ENCODE results near the gene B4GALT2.

Gene B4GALT2

DNA sequence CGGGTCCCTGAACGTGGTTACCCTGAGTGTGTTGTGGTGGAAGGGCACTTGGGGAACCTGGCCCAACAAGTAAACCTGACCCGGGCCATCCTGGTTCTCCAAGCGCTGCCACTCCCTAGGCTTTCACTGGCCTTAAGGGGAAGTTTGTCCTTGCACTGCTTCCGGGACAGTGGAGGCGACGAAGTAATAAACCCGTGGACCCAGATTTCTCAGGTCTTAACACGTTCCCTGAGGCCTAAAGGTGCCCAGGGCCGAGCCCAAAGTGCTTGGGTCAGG lies 12.1 kb downstream of the B4GALT2 start:
- Mint-ChIP-seq H3K27ac (peak overlapping the region; percentile 83), H3K4me1 (ENCODE audit: low read depth) (peaks cover 29% of the 10 kb centered on the region), H3K9me3 (no peaks in the 10 kb centered on the region), H3K27me3 (peaks cover 9% of the 10 kb centered on the region), H3K36me3 (ENCODE audit: low read depth) (peaks cover 8% of the 10 kb centered on the region), H3K4me3 (peak overlapping the region; percentile 92)
- intact Hi-C loops (cut with micrococcal nuclease), result loop anchor here (2.0 kb wide), 2 partner anchors 16 to 44 kb away; partner anchors contain the start of genes ATP6V0B and IPO13

DNA sequence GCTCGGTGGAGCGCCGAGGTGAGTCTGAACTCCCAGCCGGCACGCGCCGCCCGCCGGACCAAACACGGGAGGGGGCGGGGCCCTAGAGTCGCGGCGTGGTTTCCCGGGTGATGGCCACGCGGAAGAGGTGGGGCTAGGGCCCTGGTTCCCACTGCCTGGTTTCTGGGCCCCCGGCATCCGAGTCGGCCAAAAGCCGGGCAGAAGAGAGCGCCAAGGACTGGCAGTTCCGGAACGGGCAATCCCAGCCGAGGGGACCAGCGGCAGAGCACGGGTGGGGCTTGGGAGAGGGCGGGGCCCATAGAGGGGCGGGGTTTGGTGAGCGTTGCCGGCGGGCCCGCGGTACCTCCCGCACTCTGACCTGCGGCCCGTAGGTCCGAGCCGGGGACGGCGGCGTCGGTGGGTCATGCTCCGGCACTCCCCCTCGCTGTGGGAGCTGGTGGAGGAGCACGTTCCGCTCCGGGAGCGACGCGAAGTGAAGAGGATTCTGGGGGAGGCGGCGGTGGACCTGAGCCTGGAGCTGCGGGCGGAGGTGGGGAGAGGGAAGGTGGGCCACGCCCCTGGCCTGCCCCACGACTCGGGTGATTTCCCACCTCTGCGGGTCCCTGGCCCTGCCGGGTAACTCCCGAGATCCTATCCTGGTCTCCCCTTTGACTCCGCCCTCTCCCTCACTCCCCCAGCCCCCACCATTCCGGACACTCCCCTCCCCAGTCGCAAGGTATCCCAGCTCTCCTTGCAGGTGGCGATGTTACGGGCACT lies 12.6 kb downstream of the B4GALT2 start, which contains the start of gene CCDC24:
TSS of gene CCDC24 (plus strand) at position 124 of the 756 bp plus-strand sequence. CDS start at position 404, 280 bp downstream.
- peaks cover 8% of the 10 kb centered on the region for H3K36me3 Mint-ChIP-seq (ENCODE audit: low read depth)
- H3K27me3 Mint-ChIP-seq, result peaks cover 9% of the 10 kb centered on the region
- H3K27ac Mint-ChIP-seq, result peak within 1 kb of the TSS; percentile 83
- H3K9me3 Mint-ChIP-seq, result no peaks in the 10 kb centered on the region
- intact Hi-C loops (cut with micrococcal nuclease), result loop anchor here (2.0 kb wide), 2 partner anchors 17 to 45 kb away; partner anchors contain the start of genes ATP6V0B and IPO13
- peaks cover 29% of the 10 kb centered on the region for H3K4me1 Mint-ChIP-seq (ENCODE audit: low read depth)
- H3K4me3 Mint-ChIP-seq, result peak within 1 kb of the TSS; percentile 92

DNA sequence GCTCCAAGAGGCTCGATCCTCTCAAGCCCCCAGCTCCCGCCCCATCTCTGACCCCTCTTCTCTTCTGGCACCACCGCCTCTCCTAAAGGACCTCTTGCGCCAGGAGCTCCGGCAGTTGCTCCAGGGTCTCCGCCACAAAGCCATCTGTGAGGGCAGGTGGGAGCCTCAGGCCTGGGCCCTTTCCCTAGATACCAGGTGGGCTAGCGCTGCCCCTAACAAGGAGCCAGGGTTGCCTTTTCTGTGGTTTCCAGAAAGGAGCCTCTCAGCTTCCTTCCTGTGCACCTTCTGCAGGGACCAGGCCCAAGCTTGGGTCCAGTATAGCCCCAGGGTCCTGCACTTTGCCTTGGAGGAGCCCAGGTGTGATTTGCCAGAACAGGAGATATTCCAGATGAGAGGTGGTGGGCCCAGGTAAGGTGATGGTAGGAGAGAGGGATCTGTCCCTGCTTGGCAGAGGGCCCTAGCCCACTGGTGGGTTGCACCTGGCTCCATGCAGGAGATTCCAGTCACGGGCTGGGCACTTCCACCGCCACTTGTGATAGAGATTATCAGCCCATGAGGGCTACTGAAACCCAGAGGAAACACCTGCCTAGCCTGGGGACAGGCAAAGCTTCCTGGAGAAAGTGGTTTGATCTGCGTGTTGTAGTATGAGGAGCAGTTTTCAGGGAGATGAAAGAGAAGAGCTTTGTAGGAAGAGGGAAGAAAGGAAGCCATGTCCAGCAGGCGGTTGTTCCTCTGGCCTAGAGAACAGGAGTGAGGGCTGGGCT lies 13.4 kb downstream of the B4GALT2 start:
- H3K27ac Mint-ChIP-seq, result peak overlapping the region; percentile 83
- intact Hi-C loops (cut with micrococcal nuclease), result no loop called here

DNA sequence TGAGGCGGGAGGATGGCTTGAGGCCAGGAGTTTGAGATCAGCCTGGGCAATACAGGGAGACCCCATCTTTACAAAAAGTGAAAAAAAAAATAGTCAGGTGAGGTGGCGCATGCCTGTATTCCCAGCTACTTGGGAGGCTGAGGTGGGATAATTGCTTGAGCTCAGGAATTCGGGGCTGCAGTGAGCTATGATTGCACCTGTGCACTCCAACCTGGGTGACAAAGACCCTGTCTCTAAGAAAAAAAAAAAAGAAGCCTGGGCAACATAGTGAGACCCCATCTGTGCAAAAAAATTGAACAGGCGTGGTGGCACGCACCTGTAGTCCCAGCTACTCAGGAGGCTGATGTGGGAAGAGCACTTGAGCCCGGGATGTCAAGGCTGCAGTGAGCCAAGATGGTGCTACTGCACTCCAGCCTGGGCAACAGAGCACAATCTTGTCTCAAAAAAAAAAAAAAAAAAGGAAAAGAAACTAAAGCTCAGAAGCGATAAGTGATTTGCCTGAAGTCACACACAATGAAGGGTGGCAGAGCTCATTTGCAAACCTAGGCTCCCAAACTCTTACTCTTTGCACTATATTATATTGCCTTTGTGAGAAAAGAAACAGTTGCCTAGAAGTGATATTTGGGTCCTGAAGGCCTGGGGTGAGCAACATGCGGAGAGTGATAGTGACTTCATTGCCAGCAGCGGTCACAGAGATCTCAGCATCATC lies 14.3 kb downstream of the B4GALT2 start:
- H3K4me3 Mint-ChIP-seq, result no peak overlapping the region
- no peaks in the 10 kb centered on the region for H3K9me3 Mint-ChIP-seq
- H3K27ac Mint-ChIP-seq, result no peak overlapping the region
- intact Hi-C loops (cut with micrococcal nuclease), result no loop called here
- peaks cover 24% of the 10 kb centered on the region for H3K4me1 Mint-ChIP-seq (ENCODE audit: low read depth)
- H3K27me3 Mint-ChIP-seq, result peaks cover 10% of the 10 kb centered on the region
- peaks cover 8% of the 10 kb centered on the region for H3K36me3 Mint-ChIP-seq (ENCODE audit: low read depth)

More for the DNA sequence above, 13.4 kb downstream of the B4GALT2 start:
- H3K36me3 Mint-ChIP-seq (ENCODE audit: low read depth), result peaks cover 8% of the 10 kb centered on the region
- H3K4me3 Mint-ChIP-seq, result peak overlapping the region; percentile 92
- peaks cover 29% of the 10 kb centered on the region for H3K4me1 Mint-ChIP-seq (ENCODE audit: low read depth)
- peaks cover 9% of the 10 kb centered on the region for H3K27me3 Mint-ChIP-seq
- H3K9me3 Mint-ChIP-seq, result no peaks in the 10 kb centered on the region

DNA sequence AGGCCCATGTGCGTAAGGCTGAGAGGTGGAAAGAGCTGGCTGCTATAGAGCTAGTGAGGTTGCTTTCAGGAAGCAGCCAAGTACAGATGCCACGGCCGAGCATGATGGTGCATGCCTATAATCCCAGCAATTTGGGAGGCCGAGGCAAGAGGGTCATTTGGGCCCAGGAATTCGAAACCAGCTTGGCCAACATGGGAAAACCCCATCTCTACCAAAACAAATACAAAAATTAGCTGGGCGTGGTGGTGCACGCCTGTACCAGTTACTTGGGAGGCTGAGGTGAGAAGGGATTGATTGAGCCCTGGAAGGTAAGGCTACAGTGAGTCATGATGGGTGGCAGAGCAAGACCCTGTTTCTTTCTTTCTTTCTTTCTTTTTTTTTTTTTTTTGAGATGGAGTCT lies 15.1 kb downstream of the B4GALT2 start:
- Mint-ChIP-seq H3K27me3 (peaks cover 10% of the 10 kb centered on the region), H3K4me3 (no peak overlapping the region), H3K4me1 (ENCODE audit: low read depth) (peaks cover 24% of the 10 kb centered on the region), H3K36me3 (ENCODE audit: low read depth) (peaks cover 8% of the 10 kb centered on the region), H3K27ac (no peak overlapping the region), H3K9me3 (no peaks in the 10 kb centered on the region)
- intact Hi-C loops (cut with micrococcal nuclease), result no loop called here

DNA sequence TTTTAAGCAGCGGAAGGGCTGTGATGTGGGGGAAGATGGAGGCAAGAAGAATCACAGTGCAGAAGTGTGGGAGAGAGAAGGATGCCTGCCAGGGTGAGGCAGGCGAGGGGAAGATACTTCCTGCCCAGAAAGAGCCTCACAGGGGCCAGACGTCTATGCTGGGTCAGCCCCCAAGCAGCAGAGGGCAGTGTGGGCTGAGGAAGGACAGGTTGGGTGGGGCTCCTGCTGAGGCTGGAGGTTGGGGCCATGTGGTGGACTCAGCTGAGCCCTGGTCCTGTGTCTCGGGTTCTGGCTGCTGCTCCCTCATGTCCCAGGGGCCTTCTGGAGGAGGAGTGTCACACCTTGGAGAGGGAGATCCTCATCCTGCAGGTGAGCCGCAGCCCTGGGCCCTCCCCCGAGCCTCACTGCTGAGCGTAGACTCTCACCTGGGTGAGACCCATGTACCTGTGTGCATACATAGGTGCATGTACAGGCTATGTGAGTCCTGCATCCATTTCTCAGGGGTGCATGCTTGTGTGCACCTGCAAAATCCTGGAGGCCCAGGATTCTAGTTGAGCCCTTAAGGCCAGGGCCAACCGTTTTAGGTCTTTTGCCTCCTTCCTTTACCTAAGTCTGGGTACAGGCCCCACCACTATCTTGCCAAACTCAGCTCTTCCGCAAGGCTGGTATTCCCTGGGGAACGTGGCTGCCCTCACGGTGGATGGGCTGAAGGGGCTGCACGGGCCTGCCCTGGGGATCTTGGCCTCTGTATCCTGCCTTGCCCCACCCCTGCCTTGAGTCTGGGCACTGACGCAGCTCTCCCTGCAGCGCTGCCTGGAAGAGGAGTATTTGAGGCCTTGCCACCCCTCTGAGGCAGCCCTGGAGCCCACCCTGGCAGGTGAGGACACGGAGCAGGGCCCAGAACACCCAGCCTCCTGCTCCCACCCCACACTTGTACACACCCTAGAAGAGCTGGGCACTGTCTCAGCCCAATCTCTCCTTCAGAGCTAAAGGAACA lies 16.1 kb downstream of the B4GALT2 start:
- intact Hi-C loops (cut with micrococcal nuclease), result no loop called here
- Mint-ChIP-seq H3K4me3 (no peak overlapping the region), H3K9me3 (no peaks in the 10 kb centered on the region), H3K4me1 (ENCODE audit: low read depth) (peaks cover 24% of the 10 kb centered on the region), H3K27ac (no peak overlapping the region), H3K27me3 (peaks cover 10% of the 10 kb centered on the region), H3K36me3 (ENCODE audit: low read depth) (peaks cover 8% of the 10 kb centered on the region)

DNA sequence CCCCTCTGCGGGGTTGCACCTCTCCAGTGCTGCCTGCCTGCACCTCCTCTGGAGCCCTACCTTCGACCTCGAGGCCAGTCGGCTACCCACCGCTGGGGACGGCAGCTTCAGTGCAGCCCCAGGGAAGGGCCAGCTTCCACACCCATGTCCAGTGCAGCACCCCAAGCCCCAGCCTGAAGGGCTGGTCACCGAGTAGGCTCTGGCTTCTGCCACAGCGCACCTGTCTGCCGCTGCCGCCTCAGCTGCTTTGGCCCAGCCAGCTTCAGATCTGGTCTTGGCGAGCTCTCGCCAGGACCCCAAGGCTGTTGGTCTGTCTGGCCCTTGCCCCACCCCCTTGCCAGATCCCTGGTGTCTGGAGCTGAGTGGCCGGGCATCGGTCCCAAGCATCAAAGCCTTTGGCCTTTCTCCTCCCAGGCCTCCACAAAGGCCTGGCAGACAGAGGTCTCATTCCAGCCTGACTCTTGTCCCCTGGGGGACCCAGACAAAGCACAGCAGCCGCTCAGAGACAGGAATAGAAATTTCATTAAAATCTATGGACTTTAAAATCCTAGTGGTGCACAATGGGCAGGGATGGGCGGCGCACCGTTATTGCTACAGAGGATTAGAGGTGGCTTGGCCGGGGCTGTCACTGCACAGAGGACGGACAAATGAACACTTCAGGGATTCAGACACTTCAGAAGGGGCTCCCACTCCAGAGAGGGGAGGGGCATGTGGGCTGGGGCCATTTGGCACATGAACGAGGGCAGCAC lies 17.1 kb downstream of the B4GALT2 start:
- Mint-ChIP-seq H3K36me3 (ENCODE audit: low read depth) (peaks cover 8% of the 10 kb centered on the region), H3K27ac (no peak overlapping the region)

DNA sequence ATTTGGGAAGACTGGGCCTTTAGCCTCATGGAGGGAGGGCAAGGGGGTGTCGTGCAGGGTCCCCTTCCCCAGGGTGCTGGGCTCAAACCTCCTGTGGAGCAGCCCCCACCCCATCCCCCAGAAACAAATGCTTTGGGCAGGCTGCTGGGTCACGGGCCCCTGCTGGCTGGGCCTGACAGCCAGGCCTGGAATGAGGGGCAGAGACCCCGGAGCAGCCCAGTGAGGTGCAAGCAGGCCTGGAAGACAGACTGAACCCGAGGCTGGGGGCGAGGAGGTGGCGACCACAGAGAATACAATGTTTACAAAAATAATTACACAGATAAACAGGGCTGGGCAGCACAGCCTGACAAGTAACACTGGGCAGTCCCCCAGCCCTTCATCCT lies 17.7 kb downstream of the B4GALT2 start:
- intact Hi-C loops (cut with micrococcal nuclease), result no loop called here

More for the DNA sequence above, 17.1 kb downstream of the B4GALT2 start:
- H3K4me1 Mint-ChIP-seq (ENCODE audit: low read depth), result peaks cover 17% of the 10 kb centered on the region
- H3K27me3 Mint-ChIP-seq, result peaks cover 10% of the 10 kb centered on the region
- intact Hi-C loops (cut with micrococcal nuclease), result no loop called here
- H3K4me3 Mint-ChIP-seq, result no peak overlapping the region
- H3K9me3 Mint-ChIP-seq, result no peaks in the 10 kb centered on the region

DNA sequence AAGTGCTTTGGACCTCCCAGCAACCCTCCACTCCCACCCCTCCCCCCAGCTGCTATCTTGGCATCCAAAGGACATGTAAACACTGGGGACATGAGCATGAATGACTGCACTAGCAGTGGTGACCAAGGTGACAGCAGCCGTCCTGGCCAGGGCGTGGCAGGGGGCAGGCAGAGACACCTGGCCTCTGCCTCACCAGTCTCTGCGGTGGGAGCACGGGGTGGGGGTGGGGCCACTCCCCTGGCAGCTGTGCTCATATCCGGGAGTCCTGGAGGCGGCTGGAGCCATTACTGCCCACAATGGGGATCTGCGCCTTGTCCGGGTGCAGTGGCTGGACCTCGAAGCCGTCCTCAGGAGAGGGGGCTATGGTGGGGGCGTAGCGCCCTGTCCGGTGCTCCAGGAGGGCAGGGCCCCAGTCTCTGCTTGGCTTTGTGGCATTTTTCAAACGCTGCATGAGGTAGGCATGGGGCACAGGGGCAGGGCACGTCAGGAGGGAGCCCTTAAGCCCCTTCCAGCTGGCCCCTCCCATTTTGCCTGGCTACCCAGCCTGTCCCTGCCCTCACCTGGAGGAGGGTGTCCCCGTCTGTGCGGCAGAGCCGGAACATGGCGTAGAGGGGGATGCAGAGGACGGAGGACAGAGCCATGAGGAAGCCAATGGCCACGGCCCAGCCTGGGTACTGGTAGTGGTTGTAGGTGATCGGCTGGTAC lies 18.4 kb downstream of the B4GALT2 start:
- no peak overlapping the region for H3K4me3 Mint-ChIP-seq
- no peak overlapping the region for H3K27ac Mint-ChIP-seq
- H3K4me1 Mint-ChIP-seq (ENCODE audit: low read depth), result peaks cover 6% of the 10 kb centered on the region
- intact Hi-C loops (cut with micrococcal nuclease), result no loop called here
- H3K27me3 Mint-ChIP-seq, result peaks cover 5% of the 10 kb centered on the region
- H3K9me3 Mint-ChIP-seq, result no peaks in the 10 kb centered on the region
- H3K36me3 Mint-ChIP-seq (ENCODE audit: low read depth), result no peaks in the 10 kb centered on the region

More for the DNA sequence above, 17.7 kb downstream of the B4GALT2 start:
- H3K27ac Mint-ChIP-seq, result no peak overlapping the region
- no peaks in the 10 kb centered on the region for H3K9me3 Mint-ChIP-seq
- no peak overlapping the region for H3K4me3 Mint-ChIP-seq
- H3K36me3 Mint-ChIP-seq (ENCODE audit: low read depth), result peaks cover 3% of the 10 kb centered on the region
- peaks cover 13% of the 10 kb centered on the region for H3K4me1 Mint-ChIP-seq (ENCODE audit: low read depth)
- H3K27me3 Mint-ChIP-seq, result peaks cover 10% of the 10 kb centered on the region

DNA sequence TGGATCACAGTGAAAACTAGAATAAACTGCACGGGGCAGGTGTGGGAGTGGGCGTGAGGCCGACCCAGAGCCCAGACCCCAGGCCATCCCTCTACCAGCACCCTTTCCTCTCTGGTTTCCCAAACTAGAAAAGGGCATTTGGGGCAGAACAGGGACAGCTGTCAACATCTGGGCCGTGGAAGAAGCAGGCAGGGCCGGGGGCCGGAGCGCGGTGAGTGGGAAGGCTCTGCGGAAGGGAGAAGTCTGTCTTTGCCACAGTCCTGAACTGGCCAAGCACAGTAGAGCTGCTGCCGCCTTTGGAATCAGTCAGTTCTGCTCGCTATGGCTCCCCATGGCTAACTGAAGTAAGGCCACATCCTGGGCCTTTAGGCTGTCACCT lies 19.0 kb downstream of the B4GALT2 start:
- no peaks in the 10 kb centered on the region for H3K9me3 Mint-ChIP-seq
- no peak overlapping the region for H3K4me3 Mint-ChIP-seq
- H3K36me3 Mint-ChIP-seq (ENCODE audit: low read depth), result no peaks in the 10 kb centered on the region
- peaks cover 1% of the 10 kb centered on the region for H3K27me3 Mint-ChIP-seq
- peaks cover under 1% of the 10 kb centered on the region for H3K4me1 Mint-ChIP-seq (ENCODE audit: low read depth)
- no peak overlapping the region for H3K27ac Mint-ChIP-seq
- intact Hi-C loops (cut with micrococcal nuclease), result no loop called here

DNA sequence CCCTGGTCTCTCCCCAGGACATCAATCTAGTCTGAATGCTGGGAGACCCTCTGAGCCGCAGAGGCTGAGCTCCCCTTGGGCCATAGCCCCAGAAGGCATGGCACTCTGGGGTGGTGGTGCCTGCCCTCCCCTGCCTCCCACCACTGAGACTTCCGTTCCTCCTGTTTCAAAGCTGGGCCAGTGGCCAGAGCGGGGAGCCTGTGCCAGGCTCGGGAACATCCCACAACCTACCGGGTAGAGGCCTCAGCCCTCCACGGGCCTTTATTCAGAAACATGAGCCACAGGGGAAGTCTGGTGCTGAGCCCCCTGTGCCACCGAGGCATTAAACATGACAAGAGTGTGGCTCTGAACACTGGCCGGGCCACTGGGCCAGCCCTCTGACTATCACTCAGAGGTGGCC lies 20.4 kb downstream of the B4GALT2 start:
- Mint-ChIP-seq H3K9me3 (no peaks in the 10 kb centered on the region), H3K27me3 (peaks cover 1% of the 10 kb centered on the region), H3K4me3 (no peak overlapping the region), H3K27ac (no peak overlapping the region), H3K36me3 (ENCODE audit: low read depth) (no peaks in the 10 kb centered on the region), H3K4me1 (ENCODE audit: low read depth) (no peaks in the 10 kb centered on the region)
- intact Hi-C loops (cut with micrococcal nuclease), result no loop called here

DNA sequence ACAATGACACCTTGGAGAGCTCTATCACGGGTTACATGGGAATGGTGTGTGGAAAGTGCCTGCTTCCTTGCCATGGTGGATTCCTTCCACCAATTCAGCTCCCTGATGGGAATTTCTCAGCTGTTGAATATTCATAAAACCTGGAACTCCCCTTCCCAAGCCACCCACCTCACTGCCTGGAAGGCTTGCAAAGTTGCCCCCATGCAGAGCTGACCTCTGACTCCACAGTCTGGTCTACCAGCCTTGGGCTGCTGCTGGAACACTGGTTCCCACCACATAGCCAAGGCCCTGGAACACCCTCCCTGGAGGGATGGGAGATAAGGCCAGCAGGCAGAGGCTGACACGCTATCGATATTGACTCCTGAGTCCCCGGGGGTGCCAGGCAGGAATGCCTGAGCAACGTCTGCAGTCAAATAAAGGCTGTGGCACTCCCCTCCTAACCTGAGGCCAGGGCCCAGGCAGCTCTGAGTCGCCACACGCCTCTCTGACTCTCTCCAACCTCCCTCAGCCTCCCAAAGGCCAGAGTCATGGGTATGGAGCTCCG lies 21.2 kb downstream of the B4GALT2 start:
- Mint-ChIP-seq H3K4me3 (no peak overlapping the region), H3K4me1 (ENCODE audit: low read depth) (no peaks in the 10 kb centered on the region), H3K27me3 (peaks cover 1% of the 10 kb centered on the region), H3K27ac (no peak overlapping the region), H3K9me3 (no peaks in the 10 kb centered on the region), H3K36me3 (ENCODE audit: low read depth) (no peaks in the 10 kb centered on the region)
- intact Hi-C loops (cut with micrococcal nuclease), result no loop called here

All from dendritic cell treated with granulocyte-macrophage colony-stimulating factor and Interleukin-4, amounts not matched to agents 40 ng/mL and 50 ng/mL, for 4 days (primary cell).